Psoas muscle (tissue), 8 donors: ENCODE measurements around the gene GXYLT1. TPM values are rescaled to one million over a fixed set of nuclear protein-coding genes. Genes with fewer than 3 reads are reported as not detected.

ENCODE experiments used
- ATAC-seq, 4 donors: fragments of 200-7000 bp; cut with Tn5 transposase; one replicate each; pipeline ENCODE4 v1.9.1; 2020; ENCODE audit warnings: moderate library complexity in 3 of 4, mild to moderate bottlenecking in 2 of 4
- DNase-seq, 2 donors: peaks; one replicate each; pipeline ENCODE4 v3.0.0-alpha.2; 2020
- H3K27ac ChIP-seq: fragments of 200-600 bp; one replicate; pipeline ENCODE4 v1.8.0; 2022
- H3K27me3 ChIP-seq, 3 donors: fragments of 200-600 bp in 1 of 3; one replicate each; pipeline versions ENCODE4 v1.6.1 to v1.8.0; 2013 to 2022; ENCODE audit warnings: low read length in 2 of 3, mild to moderate bottlenecking in 2 of 3, moderate library complexity in 1 of 3; ENCODE audit not compliant: insufficient read depth in 3 of 3
- H3K36me3 ChIP-seq, 2 donors: fragments of 200-600 bp in 1 of 2; one replicate each; pipeline versions ENCODE4 v1.6.1 to v1.8.0; 2013 to 2022; ENCODE audit warnings: low read depth in 1 of 2, mild to moderate bottlenecking in 1 of 2, moderate library complexity in 1 of 2; ENCODE audit not compliant: insufficient read depth in 1 of 2
- H3K4me1 ChIP-seq: fragments of 200-600 bp; one replicate; pipeline ENCODE4 v1.8.0; 2022
- H3K4me3 ChIP-seq: fragments of 200-600 bp; one replicate; pipeline ENCODE4 v1.8.0; 2022; ENCODE audit warnings: mild to moderate bottlenecking
- H3K9me3 ChIP-seq: fragments of 200-600 bp; one replicate; pipeline ENCODE4 v1.8.0; 2022
- CTCF ChIP-seq: fragments of 200-600 bp; IDR thresholded peaks from one replicate; pipeline ENCODE4 v1.8.0; 2022; ENCODE audit warnings: antibody characterized with exemption
- WGBS, 3 donors: extraction: QIAGEN DNeasy Blood & Tissue Kit; methylation state at CpG; one replicate each; pipeline versions ENCODE4 v1.1.6 to v1.1.7; 2013; 5-methylcytosine and 5-hydroxymethylcytosine counted together
- intact Hi-C, 2 donors: fragments of 100-400 bp; cut with DNase I; formaldehyde crosslinking; loops; one replicate each; pipeline versions ENCODE4 v1.11.0 to v1.14.2; 2022
- polyA plus RNA-seq, 3 donors: library from polyadenylated mRNA; stranded (reverse); fragments of 200-250 nt; gene quantifications; one replicate each; pipeline ENCODE4 v1.2.3, GENCODE V29; 2013
- total RNA-seq, 4 donors: library from RNA; stranded (reverse); fragmentation: NEBNext Ultra II Directional in 2 of 4; extraction: Animal tissue kit (Norgen Biotek cat#: 25700) in 2 of 4; gene quantifications; one replicate each; pipeline versions ENCODE4 v1.2.1 to v1.2.4, GENCODE V29; 2021 to 2023
- donor health status: healthy with polysubstance abuse.
- donor health status: DM: no; HTN: no; CAD: no; lungs with moderate emphysema.
- donor health status: Bipolar disorder and iron deficiency.
- donor health status: healthy.
- donor health status: DM: yes; HTN: yes; CAD: no.
- donor health status: DM: no; HTN: no; CAD: no.
- donor health status: DM: no; HTN: no; CAD: no.
- donor health status: DM: yes; HTN: yes; CAD: no.

Gene GXYLT1
- total and polyA plus RNA-seq, 7 donors, result 1.3 to 6.3 (median 4.3) TPM

- Histone ChIP-seq H3K9me3 (no peaks in the 10 kb centered on the region), H3K4me1 (no peaks in the 10 kb centered on the region), H3K27ac (no peak overlapping the region), H3K36me3 (peaks cover 0 to 22% of the 10 kb centered on the region in 2 donors), H3K27me3 (no peaks in the 10 kb centered on the region), H3K4me3 (no peak overlapping the region)
- intact Hi-C loops, result no loop called here
- WGBS, 3 donors, result 51 to 62% (median 54%) methylated on average over 2 of the region's 2 CpGs
- TF ChIP-seq CTCF, result no peak
- DNase-seq, result no peak
- no peak for ATAC-seq
Measured at GRCh38 chr12:42091769-42092168, 52.9 kb downstream of the GXYLT1 start.

GRCh38 chr12:42090899-42091298 is 53.8 kb downstream of the GXYLT1 start:
- intact Hi-C loops, result no loop called here
- ATAC-seq, result no peak

GRCh38 chr12:42086031-42086430 is 58.6 kb downstream of the GXYLT1 start:
- no peaks in the 10 kb centered on the region for H3K9me3 ChIP-seq
- ATAC-seq (no peak), DNase-seq (no peak)
- no peaks in the 10 kb centered on the region for H3K27me3 ChIP-seq
- intact Hi-C loops, result no loop called here
- TF ChIP-seq CTCF, result no peak
- WGBS, 3 donors, result 20 to 32% (median 22%) methylated on average over 2 of the region's 2 CpGs
- H3K27ac ChIP-seq, result no peak overlapping the region
- peaks cover 0 to 10% of the 10 kb centered on the region in 2 donors for H3K36me3 ChIP-seq
- H3K4me1 ChIP-seq, result no peaks in the 10 kb centered on the region
- no peak overlapping the region for H3K4me3 ChIP-seq

More at GRCh38 chr12:42090899-42091298, 53.8 kb downstream of the GXYLT1 start:
- peaks cover 0 to 14% of the 10 kb centered on the region in 2 donors for H3K36me3 ChIP-seq
- H3K27ac ChIP-seq, result no peak overlapping the region
- TF ChIP-seq CTCF, result no peak
- no peak overlapping the region for H3K4me3 ChIP-seq
- no peaks in the 10 kb centered on the region for H3K27me3 ChIP-seq
- no peaks in the 10 kb centered on the region for H3K9me3 ChIP-seq
- no peak for DNase-seq
- no peaks in the 10 kb centered on the region for H3K4me1 ChIP-seq

- TF ChIP-seq CTCF, result no peak
- no peaks in the 10 kb centered on the region for H3K9me3 ChIP-seq
- ATAC-seq (no peak), DNase-seq (no peak)
- 52 to 64% (median 52%) methylated on average over 3 of the region's 3 CpGs for WGBS, 3 donors
- no peak overlapping the region for H3K4me3 ChIP-seq
- H3K4me1 ChIP-seq, result no peaks in the 10 kb centered on the region
- no peaks in the 10 kb centered on the region for H3K27me3 ChIP-seq
- peaks cover 0 to 10% of the 10 kb centered on the region in 2 donors for H3K36me3 ChIP-seq
- H3K27ac ChIP-seq, result no peak overlapping the region
- intact Hi-C loops, result no loop called here
Measured at GRCh38 chr12:42085594-42085993, 59.1 kb downstream of the GXYLT1 start.

- intact Hi-C loops, result no loop called here
- no peak for DNase-seq
- H3K4me1 ChIP-seq, result no peaks in the 10 kb centered on the region
- H3K36me3 ChIP-seq, result peaks cover 0 to 10% of the 10 kb centered on the region in 2 donors
- H3K4me3 ChIP-seq, result no peak overlapping the region
- no peak for TF ChIP-seq CTCF
- ATAC-seq, result no peak
- no peak overlapping the region for H3K27ac ChIP-seq
- no peaks in the 10 kb centered on the region for H3K9me3 ChIP-seq
- H3K27me3 ChIP-seq, result no peaks in the 10 kb centered on the region
Measured at GRCh38 chr12:42084522-42084921, 60.2 kb downstream of the GXYLT1 start.
